ENCODE data around the gene PLCL1. TPM values are rescaled to one million over a fixed set of nuclear protein-coding genes. Genes with fewer than 3 reads are reported as not detected.

Gene PLCL1
- total RNA-seq, 1 donor from 2014 or later, result 0.50 TPM

DNA sequence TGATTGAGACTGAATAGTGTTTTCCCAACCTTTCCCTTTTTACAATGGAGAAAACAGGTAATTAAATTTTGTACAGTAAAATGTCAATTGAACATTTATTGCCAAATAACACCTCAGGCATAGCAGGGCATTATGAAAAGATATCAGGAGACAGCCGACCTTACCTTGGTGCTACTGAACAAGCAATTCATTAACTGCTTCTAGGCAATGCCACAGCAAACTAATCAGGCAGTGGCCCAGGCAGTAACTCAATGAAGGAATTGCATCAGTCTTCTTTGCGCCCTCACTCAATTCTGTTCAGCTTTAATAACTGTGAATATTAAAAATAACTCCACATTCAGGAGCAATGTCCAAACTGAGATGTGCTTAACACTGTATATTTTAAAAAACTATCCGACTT lies 6.1 kb downstream of the PLCL1 start:
- Mint-ChIP-seq H3K4me1 (ENCODE audit: low read depth) (peaks cover 3% of the 10 kb centered on the region), H3K27ac (ENCODE audit: unreplicated experiment) (no peak overlapping the region), H3K4me3 (ENCODE audit: unreplicated experiment) (no peak overlapping the region), H3K27me3 (ENCODE audit: low read depth) (peaks cover 33% of the 10 kb centered on the region), H3K9me3 (ENCODE audit: low read depth) (no peaks in the 10 kb centered on the region), H3K36me3 (ENCODE audit: low read depth) (no peaks in the 10 kb centered on the region)
- TF ChIP-seq, protein P1, sequence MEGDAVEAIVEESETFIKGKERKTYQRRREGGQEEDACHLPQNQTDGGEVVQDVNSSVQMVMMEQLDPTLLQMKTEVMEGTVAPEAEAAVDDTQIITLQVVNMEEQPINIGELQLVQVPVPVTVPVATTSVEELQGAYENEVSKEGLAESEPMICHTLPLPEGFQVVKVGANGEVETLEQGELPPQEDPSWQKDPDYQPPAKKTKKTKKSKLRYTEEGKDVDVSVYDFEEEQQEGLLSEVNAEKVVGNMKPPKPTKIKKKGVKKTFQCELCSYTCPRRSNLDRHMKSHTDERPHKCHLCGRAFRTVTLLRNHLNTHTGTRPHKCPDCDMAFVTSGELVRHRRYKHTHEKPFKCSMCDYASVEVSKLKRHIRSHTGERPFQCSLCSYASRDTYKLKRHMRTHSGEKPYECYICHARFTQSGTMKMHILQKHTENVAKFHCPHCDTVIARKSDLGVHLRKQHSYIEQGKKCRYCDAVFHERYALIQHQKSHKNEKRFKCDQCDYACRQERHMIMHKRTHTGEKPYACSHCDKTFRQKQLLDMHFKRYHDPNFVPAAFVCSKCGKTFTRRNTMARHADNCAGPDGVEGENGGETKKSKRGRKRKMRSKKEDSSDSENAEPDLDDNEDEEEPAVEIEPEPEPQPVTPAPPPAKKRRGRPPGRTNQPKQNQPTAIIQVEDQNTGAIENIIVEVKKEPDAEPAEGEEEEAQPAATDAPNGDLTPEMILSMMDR (IDR thresholded peaks at IDR 0.05), result no peak
- DNase-seq (ENCODE audit: low spot score), result no peak

- Mint-ChIP-seq H3K27ac (ENCODE audit: unreplicated experiment) (no peak overlapping the region), H3K27me3 (ENCODE audit: low read depth) (peaks cover 30% of the 10 kb centered on the region), H3K4me1 (ENCODE audit: low read depth) (no peaks in the 10 kb centered on the region), H3K36me3 (ENCODE audit: low read depth) (no peaks in the 10 kb centered on the region), H3K4me3 (ENCODE audit: unreplicated experiment) (no peak overlapping the region), H3K9me3 (ENCODE audit: low read depth) (no peaks in the 10 kb centered on the region)
- TF ChIP-seq, protein P1 (IDR thresholded peaks at IDR 0.05), result peak; percentile 76
- DNase-seq (ENCODE audit: low spot score), result no peak
Observed at GRCh38 chr2:197813093-197813787, 8.8 kb downstream of the PLCL1 start.

DNA sequence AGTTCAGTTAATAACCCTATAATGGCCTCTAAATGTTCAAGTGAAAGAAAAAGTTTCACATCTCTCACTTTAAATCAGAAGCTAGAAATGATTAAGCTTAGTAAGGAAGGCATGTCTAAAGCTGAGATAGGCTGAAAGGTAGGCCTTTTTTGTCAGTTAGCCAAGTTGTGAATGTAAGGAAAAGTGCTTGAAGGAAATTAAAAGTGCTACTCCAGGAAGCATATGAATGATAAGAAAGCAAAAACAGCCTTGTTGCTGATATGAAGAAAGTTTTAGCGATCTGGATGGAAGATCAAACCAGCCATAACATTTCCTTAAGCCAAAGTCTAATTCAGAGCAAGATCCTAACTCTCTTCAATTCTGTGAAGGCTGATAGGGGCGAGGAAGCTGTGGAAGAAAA lies 10.1 kb downstream of the PLCL1 start:
- no peak overlapping the region for H3K27ac Mint-ChIP-seq (ENCODE audit: unreplicated experiment)
- no peak overlapping the region for H3K4me3 Mint-ChIP-seq (ENCODE audit: unreplicated experiment)
- DNase-seq (ENCODE audit: low spot score), result no peak
- no peaks in the 10 kb centered on the region for H3K36me3 Mint-ChIP-seq (ENCODE audit: low read depth)
- no peaks in the 10 kb centered on the region for H3K4me1 Mint-ChIP-seq (ENCODE audit: low read depth)
- peaks cover 29% of the 10 kb centered on the region for H3K27me3 Mint-ChIP-seq (ENCODE audit: low read depth)
- TF ChIP-seq, protein P1 (IDR thresholded peaks at IDR 0.05), result no peak
- no peaks in the 10 kb centered on the region for H3K9me3 Mint-ChIP-seq (ENCODE audit: low read depth)

DNA sequence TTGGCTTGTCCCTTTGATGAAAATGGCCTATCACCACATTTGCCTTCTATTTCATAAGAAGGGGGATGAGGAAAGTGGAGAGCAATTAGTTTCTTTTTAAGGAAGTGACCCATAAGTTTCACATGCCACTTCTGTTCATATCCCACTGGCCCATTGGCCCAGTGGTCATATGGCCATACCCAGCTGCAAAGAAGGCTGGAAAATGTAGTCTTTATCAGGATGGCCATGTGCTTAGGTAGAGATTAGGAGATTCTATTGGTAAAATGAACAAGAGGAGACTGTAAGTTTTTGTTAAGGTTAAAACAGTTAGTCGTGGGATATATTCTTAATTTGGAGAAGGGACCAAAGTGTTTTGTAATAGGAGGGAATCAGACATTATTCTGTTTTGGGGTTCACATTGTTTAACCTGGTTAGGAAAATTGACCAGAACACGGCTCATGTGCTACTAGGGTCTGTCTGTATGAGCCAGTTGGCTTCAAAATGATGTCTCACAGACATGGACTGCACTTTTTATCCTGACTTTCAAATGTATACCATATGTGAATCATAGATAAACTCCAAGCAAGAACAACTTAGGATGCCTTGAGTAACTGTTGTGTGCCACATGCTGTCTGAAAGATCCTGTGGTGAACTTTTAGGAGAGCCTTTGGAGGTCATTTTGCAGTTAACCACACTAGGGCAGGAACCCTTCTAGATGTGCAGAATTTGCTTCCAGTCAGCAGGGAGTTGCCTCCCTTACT lies 17.3 kb downstream of the PLCL1 start:
- Mint-ChIP-seq H3K9me3 (ENCODE audit: low read depth) (no peaks in the 10 kb centered on the region), H3K27ac (ENCODE audit: unreplicated experiment) (no peak overlapping the region), H3K36me3 (ENCODE audit: low read depth) (no peaks in the 10 kb centered on the region), H3K4me1 (ENCODE audit: low read depth) (no peaks in the 10 kb centered on the region), H3K27me3 (ENCODE audit: low read depth) (peaks cover 24% of the 10 kb centered on the region), H3K4me3 (ENCODE audit: unreplicated experiment) (no peak overlapping the region)
- TF ChIP-seq, protein P1 (IDR thresholded peaks at IDR 0.05), result no peak
- DNase-seq (ENCODE audit: low spot score), result no peak

GRCh38 chr2:197822333-197822732 lies 17.9 kb downstream of the PLCL1 start:
- Mint-ChIP-seq H3K4me3 (ENCODE audit: unreplicated experiment) (no peak overlapping the region), H3K9me3 (ENCODE audit: low read depth) (no peaks in the 10 kb centered on the region), H3K36me3 (ENCODE audit: low read depth) (no peaks in the 10 kb centered on the region), H3K27ac (ENCODE audit: unreplicated experiment) (no peak overlapping the region), H3K4me1 (ENCODE audit: low read depth) (no peaks in the 10 kb centered on the region), H3K27me3 (ENCODE audit: low read depth) (peaks cover 24% of the 10 kb centered on the region)
- TF ChIP-seq, protein P1 (IDR thresholded peaks at IDR 0.05), result no peak
- DNase-seq (ENCODE audit: low spot score), result no peak
